Amygdala (tissue), 56 donors: Measurements from ENCODE around the gene ZNF585A.
"Not testable (repeated sequence)": the region's sequence is repeated elsewhere in the genome, so short reads cannot be mapped to it uniquely, and the experiment has no call there.

Source experiments
- DNase-seq, 56 donors: peaks; one replicate each; lab custom pipeline; 2025; lab: John Stamatoyannopoulos, UW

ZNF585A gene

DNA sequence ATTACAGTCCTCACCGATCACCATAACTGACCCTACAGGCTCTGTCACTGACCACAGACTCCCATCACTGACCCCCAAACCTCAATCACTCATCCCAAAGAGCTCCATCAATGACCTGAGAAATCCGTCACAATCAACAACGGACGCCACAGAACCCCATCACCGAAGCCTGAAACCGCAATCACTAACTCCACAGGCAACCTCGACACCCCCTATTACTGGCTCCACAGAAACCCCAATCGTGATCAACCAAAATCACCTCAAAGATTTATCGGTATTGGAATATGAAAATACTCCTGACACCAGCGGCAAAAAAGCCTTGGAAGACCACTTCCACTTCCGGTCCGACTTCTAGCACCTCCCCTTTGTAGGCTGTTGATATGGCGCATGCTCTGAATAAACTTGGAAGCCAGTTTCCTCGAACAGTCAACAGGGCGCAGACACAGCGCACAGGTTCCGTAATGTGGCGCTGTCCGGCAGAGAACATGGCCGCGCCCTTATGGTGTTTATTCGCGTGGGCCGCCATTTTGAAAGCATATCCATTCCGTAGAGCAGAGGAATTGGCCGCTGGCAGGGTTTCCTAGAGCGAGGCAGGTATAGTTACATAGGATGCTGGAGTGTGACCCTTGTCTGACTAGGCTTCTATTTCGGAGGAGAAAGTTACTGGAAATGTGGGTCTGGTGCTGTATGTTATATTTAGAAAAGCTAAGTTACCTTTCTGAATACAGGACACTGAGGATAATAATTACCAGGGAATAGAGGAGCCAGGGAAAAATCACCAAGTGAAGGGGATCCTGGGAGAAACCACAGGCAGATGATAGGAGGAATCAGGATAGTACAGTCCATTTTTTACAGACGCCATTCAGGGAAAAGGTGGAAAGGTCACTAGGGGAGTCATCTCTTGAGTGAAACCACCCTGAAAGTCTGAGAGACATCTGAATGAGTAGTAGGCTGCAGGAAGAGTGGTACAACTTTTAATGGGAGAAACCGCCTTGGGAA lies at the start of gene ZNF585A:
Gene ZNF585A, minus strand, starts transcription at position 328 of the 999 bp plus-strand sequence. CDS start 2,785 bp downstream, outside the sequence.
- DNase-seq = peak; percentile 43 to 98 (median 90)

DNA sequence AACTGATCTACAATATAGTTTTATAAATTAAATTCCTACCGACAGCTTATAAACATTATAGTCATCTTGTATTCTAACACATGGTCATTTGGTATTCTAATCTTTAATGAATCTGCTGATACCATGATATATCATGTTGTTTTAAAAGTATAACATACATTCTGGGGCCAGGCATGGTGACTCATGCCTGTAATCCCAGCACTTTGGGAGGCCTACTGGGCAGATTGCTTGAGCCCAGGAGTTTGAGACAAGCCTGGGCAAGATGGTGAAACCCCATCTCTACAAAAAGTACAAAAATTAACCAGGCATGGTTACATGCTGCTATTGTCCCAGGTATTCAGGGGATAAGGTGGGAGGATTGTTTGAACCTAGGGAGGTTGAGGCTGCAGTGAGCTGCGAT lies 48.6 kb upstream of the ZNF585A start:
- no peak for DNase-seq

DNA sequence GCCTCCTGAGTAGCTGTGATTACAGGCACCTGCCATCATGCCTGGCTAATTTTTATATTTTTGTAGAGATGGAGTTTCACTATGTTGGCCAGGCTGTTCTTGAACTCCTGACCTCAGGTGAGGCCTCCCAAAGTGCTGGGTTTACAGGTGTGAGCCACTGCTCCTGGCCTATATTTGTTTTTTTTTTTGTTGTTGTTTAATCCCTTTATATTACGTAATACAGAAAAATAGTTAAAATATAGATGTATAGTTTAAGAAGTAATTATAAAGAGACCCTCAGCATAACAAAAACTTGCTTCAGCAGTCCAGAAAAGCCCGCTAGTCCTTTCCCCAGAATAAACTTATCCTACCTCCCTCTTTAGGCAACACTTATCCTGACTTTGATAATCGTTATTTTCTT lies 47.9 kb upstream of the ZNF585A start:
- no peak for DNase-seq

DNA sequence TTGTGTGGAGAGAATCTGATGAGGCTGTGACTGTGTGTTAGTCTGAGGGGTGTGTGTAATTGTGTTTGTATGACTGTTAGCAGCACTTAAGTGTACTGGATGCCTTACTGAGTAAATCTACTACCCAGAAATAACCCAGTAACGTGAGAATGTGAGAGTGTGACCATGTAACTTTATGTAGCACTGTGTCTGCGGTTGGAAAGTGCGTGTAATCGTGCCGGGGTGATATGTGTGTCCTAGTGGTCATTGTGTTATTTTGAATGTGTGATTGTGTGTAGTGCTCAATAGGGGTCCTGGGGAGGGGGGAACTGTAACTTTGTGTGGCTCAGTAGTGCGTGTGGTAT lies 46.1 kb upstream of the ZNF585A start:
- DNase-seq = no peak

DNA sequence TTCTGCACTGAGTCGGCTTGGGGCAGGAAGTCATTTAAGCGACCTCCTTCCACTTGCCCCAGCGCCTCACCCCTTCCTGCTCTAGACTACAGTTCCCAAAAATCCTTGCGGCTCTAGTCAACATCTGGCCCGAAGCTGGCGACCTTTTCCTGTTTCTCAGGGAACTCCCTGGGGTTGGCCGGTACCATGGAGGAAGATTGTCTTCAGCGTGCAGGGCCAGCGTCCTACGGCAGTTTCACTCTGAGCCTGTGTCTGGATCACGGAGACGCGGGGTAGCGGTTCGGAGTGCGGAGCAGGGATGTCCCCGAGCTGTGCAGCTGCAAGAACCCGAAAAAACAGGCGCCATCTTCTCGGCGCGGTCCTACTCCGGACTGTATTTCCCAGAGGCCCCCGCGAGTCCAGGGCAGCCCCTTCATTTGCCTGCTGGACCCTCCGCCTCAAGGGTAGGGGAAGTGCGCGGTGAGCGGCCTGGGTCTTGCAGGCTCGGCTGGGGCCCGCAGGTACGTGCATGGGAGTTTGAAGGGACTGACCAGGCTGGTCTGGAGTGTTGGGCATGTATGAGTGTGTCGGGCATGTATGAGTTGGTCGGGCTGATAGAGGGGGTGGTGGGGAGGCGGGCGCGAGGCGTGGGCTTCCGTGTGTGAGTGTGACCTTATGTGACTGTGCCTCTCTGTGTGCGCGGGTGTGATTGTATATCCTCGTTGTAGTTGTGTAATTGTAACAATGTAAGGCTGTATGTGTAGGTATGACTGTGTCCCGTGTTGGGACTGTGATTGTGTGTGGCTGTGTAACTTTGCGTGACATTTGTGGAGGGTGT lies 45.5 kb upstream of the ZNF585A start, which contains the start of gene ZNF383:
Gene ZNF383, plus strand, starts transcription at position 440 of the 817 bp plus-strand sequence. CDS start 12,240 bp downstream, outside the sequence.
- peak; percentile 64 to 99 (median 89) for DNase-seq

DNA sequence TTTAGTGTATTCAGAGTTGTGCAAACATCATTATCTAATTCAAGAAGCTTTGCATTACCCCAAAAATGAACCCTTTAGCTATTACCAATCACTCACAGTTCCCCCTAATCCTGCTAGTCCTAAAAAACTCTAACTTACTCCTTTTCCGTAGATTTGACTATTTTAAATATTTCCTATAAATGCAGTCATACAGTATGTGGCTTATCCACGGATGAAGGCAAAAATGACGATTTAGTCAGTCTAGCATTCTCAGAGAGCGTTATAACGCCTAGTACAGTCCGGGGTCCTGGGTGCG lies 44.9 kb upstream of the ZNF585A start:
- no peak for DNase-seq

DNA sequence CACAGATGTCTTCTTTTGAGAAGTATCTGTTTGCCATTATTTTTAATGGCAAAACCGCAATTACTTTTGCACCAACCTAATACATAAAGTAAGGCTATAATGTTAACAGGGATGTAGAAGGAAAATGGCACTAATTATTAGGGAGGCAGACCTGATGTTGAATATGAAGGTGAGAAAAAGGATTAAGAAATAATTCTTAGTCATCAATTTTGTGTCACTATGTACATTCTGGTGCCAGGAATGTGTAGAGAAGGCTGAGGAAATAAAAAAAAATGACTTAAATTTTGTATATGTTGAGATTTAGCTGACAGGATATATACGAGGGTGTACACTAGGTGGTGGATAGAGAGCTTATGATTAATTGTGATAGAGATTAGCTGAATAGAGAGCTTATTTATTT lies 25.3 kb upstream of the ZNF585A start:
- no peak for DNase-seq

DNA sequence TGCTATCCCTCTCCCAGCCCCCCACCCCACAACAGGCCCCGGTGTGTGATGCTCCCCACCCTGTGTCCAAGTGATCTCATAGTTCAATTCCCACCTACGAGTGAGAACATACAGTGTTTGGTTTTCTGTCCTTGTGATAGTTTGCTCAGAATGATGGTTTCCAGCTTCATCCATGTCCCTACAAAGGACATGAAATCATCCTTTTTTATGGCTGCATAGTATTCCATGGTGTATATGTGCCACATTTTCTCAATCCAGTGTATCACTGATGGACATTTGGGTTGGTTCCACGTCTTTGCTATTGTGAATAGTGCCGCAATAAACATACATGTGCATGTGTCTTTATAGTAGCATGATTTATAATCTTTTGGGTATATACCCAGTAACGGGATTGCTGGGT lies 24.6 kb upstream of the ZNF585A start:
- not testable (repeated sequence) for DNase-seq

DNA sequence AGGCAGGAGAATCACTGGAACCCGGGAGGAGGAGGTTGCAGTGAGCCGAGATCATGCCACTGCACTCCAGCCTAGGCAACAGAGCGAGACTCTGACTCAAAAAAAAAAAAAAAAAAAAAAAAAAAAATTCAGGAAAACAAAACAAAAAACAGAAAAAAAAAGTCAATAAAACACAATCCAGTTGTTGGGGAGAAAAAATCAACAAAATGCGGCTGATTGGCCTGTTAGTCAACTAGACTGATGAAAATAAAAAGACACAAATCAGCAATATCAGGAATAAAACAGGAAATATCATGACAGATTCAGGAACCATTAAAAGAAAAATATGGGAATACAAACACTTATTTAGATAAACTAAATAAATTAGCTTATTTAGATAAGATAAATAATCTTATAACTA lies 22.8 kb upstream of the ZNF585A start:
- not testable (repeated sequence) for DNase-seq

DNA sequence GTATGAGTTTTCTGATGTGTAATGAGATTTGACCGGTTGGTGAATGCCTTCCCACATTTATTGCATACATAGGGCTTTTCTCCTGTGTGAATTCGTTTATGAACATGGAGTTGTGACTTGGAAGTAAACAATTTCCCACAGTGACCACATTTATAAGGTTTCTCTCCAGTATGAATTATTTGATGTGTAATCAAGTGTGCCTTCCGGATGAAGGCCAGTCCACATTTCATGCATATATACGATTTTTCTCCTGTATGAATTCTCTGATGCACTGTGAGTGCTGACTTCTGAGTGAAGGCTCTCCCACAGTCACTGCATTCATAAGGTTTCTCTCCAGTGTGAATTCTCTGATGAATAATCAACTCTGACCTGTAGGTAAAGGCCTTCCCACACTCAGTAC lies 13.6 kb upstream of the ZNF585A start:
- DNase-seq = not testable (repeated sequence)

DNA sequence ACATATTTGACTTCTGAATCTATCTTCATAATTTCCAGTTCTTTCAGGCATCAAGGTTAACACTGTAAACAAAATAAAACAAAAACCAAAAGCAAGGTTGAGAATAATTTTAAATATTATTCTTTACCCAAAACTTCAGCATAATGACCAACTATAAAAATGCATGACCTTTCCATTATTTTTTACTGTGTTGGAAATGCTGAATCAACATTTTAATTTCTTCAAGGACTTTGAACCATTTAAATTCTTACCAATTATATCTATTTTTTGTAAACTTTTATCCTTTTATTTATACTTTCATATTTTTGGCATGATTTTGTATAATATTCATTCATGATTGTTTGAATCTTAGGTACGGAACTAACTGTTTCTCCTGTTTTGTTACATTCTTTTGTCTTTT lies 6.9 kb downstream of the ZNF585A start:
- DNase-seq = no peak

DNA sequence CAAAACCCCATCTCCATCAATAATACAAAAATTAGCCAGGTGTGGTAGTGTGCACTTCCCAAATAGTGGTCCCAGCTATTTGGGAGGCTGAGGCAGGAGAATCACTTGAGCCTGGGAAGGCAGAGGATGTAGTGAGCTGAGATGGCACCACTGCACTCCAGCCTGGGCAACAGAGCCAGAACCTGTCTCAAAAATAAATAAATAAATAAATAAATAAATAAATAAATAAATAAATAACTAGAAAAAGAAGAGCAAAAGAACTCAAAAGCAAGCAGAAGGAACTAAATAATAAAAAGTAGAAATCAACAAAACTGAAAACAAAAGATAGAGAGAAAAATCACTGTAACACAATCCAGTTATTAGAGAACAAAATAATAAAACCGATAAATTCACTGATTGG lies 12.3 kb downstream of the ZNF585A start:
- no peak for DNase-seq

DNA sequence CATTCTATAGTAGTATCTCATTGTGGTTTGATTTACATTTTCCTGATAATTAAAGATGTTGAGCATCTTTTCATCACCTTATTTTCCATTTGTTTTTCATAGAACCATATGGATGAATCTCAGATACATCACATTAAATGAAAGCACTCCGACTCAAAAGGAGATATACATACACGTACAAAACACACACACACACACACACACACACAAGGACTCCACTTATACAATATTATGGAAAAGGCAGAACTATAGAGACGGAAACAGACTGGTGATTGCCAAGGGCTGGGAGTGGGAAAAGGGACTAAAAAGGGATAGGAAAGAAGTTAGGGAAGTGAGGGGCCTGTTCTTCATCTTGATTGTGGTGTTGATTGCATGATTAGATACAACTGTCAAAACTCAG lies 24.3 kb downstream of the ZNF585A start:
- DNase-seq = no peak

DNA sequence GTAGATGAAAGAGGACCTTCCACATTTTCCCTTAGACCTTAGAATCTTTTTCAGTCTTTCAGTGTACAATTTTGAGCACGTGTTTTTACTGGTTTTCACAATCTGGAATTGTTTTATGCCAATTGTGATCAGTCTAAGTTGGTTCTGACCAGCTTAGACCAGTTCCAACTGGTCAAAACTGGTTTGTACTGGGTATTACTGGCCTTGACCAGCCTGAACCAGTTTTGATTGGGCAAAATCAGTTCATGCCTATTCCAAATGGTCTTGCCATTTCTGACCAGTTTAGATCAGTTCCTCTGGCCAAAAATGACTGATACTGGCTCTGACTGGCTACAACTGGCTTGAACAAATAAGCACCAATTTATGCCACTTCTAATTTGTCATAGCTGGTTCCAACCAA lies 36.4 kb downstream of the ZNF585A start:
- no peak for DNase-seq

DNA sequence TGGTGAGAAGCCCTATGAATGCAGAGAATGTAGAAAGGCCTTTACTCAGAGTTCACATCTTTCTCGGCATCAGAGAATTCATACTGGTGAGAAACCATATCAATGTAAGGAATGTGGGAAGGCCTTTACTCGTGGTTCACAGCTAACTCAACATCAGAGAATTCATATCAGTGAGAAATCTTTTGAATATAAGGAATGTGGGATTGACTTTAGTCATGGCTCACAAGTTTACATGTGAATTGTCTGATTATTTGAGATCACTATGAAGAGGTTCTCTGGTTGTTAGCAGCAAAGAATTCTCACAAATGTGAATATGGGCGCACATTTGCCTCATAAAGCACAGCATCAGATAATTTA lies 43.7 kb downstream of the ZNF585A start:
- no peak for DNase-seq

DNA sequence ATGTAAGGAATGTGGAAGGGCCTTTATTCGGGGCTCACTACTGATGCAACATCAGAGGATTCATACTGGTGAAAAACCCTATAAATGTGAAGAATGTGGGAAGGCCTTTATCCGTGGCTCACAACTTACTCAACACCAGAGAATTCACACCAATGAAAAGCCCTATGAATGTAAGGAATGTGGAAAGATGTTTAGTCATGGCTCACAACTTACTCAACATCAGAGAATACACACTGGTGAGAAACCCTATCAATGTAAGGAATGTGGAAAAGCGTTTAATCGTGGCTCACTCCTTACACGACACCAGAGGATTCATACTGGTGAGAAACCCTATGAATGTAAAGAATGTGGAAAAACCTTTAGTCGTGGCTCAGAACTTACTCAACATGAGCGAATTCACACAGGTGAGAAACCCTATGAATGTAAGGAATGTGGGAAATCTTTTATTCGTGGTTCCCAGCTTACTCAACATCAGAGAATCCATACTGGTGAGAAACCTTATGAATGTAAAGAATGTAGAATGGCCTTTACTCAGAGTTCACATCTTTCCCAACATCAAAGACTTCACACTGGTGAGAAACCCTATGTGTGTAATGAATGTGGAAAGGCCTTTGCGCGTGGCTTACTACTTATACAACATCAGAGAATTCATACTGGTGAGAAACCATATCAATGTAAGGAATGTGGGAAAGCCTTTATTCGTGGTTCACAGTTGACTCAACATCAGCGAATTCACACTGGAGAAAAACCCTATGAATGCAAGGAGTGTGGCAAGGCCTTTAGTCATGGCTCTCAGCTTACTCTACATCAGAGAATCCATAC lies 44.3 kb downstream of the ZNF585A start:
- no peak for DNase-seq

DNA sequence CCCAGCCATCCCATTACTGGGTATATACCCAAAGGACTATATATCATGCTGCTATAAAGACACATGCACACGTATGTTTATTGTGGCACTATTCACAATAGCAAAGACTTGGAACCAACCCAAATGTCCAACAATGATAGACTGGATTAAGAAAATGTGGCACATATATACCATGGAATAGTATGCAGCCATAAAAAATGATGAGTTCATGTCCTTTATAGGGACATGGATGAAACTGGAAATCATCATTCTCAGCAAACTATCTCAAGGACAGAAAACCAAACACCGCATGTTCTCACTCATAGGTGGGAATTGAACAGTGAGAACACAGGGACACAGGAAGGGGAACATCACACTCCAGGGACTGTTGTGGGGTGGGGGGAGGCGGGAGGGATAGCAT lies 50.4 kb downstream of the ZNF585A start:
- not testable (repeated sequence) for DNase-seq

DNA sequence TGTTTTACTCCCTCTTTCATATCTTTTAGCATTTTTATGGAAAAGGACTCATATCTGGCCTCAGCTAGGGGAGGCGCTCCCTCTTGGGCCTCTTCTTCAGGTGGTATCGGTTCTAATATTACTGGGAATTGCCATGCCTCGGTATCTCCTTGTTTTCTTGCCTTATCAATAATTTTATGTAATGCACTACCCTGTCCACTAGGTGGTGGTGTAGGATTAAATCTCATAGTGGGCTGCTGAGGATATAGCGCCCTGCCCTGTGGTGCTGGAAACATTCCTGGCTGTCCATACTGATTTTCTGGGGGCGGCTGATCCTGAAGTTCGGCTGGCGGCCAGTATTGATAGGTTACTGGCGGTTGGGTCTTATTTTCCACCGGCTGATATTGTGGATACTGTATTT lies 58.5 kb downstream of the ZNF585A start:
- DNase-seq = no peak

DNA sequence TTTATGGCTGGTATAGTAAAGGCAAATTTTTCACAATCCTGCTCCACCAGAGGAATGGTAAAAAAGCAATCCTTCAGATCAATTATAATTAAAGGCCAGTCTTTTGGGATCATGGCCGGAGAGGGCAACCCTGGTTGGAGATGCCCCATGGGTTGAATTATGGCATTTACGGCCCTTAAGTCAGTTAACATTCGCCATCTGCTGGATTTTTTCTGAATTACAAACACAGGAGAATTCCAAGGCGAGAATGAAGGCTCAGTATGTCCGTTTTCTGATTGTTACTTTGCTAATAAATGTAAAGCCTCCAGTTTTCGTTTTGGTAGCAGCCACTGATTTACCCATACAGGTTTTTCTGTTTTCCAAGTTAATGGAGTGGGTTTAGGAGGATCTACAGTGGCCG lies 60.7 kb downstream of the ZNF585A start:
- not testable (repeated sequence) for DNase-seq

DNA sequence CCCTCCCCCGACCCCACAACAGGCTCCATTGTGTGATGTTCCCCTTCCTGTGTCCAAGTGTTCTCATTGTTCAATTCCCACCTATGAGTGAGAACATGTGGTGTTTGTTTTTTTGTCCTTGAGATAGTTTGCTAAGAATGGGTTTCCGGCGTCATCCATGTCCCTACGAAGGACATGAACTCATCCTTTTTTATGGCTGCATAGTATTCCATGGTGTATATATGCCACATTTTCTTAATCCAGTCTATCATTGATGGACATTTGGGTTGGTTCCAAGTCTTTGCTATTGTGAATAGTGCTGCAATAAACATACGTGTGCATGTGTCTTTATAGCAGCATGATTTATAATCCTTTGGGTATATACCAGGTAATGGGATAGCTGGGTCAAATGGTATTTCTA lies 68.4 kb downstream of the ZNF585A start:
- not testable (repeated sequence) for DNase-seq

DNA sequence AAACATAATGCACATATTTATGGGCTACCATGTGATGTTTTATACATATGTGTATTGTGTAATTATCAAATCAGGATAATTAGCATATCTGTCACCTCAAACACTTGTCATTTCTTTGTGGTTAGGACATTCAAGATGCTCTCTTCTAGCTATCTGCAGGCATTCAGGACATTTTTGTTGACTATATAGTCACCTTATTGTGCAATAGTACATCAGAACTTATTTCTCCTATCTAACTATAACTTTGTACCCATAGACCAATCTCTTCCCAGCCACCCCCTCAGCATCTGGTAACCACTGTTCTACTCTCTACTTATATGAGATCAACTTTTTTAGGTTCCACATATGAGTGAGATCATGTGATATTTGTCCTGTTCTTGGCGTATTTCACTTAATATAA lies 73.9 kb downstream of the ZNF585A start:
- DNase-seq = no peak
